HCT116 (cell line): ENCODE results near the gene MIS18A. TPM values are rescaled to one million over a fixed set of nuclear protein-coding genes. Genes with fewer than 3 reads are reported as not detected.

Source experiments
- ATAC-seq: fragments of 200-7000 bp; cut with Tn5 transposase; 2 replicates; pipeline ENCODE4 v1.9.1; 2020; ENCODE audit warnings: mild to moderate bottlenecking, moderate library complexity
- BruUV-seq: library from RNA; stranded (reverse); fragments of 400-500 nt; replicated peaks from 2 replicates; lab custom pipeline; 2021; lab: Mats Ljungman, UMichigan
- CTCF ChIA-PET: fragments of 300-600 bp; sonication (Branson Sonifier 250); formaldehyde crosslinking; loops from one replicate; lab custom pipeline; 2021; ENCODE audit warnings: antibody characterized with exemption; lab: Charles Lee
- POLR2A ChIA-PET: fragments of 300-600, 350-600 bp; sonication (Branson Sonifier 250); formaldehyde crosslinking; loops from one replicate; lab custom pipeline; 2021; ENCODE audit warnings: antibody characterized with exemption; lab: Charles Lee
- RAD21 ChIA-PET, 2 experiments: fragments of 300-600 bp; sonication (Branson Sonifier 250); formaldehyde crosslinking; loops; one replicate each; lab custom pipeline; 2023; ENCODE audit warnings: low total read pairs in 2 of 2; ENCODE audit not compliant: uncharacterized antibody in 2 of 2, unreplicated experiment in 2 of 2, low non-redundant PET in 1 of 2; lab: Charles Lee
- DNase-seq: peaks from one replicate; pipeline ENCODE4 v3.0.0-alpha.2; 2010; ENCODE audit warnings: low read depth, low spot score
- H2AFZ ChIP-seq: fragments of 200-600 bp; shearing (Covaris generic), sonication (generic); 2 replicates; pipeline ENCODE4 v1.6.1; 2017; ENCODE audit warnings: low read depth, mixed run types, mixed read lengths, antibody characterized with exemption, low read length; ENCODE audit not compliant: poor library complexity, severe bottlenecking
- H3K27ac ChIP-seq: 2 replicates; pipeline ENCODE4 v1.5.1; 2012; ENCODE audit warnings: low read depth, low read length
- H3K27me3 ChIP-seq: fragments of 200-600 bp; sonication (generic); 2 replicates; pipeline ENCODE4 v1.6.1; 2016; ENCODE audit warnings: mixed run types, low read length, mixed read lengths; ENCODE audit not compliant: insufficient read depth
- H3K36me3 ChIP-seq, 2 experiments: fragments of 200-500 bp in 1 of 2; fragments of 200-600 bp in 1 of 2; sonication (Bioruptor generic) in 1 of 2; sonication (generic) in 1 of 2; 2 replicates each; pipeline versions ENCODE4 v1.5.1 to v1.6.1; 2014 to 2016; ENCODE audit warnings: low read length in 2 of 2, inconsistent platforms in 1 of 2, mixed read lengths in 1 of 2, mixed run types in 1 of 2; ENCODE audit not compliant: insufficient read depth in 2 of 2, control insufficient read depth in 1 of 2
- H3K4me1 ChIP-seq, 2 experiments: fragments of 200-600 bp in 1 of 2; sonication (generic) in 1 of 2; 2 replicates each; pipeline versions ENCODE4 v1.5.1 to v1.6.1; 2012 to 2017; ENCODE audit warnings: low read length in 2 of 2, inconsistent platforms in 1 of 2, mild to moderate bottlenecking in 1 of 2, mixed read lengths in 1 of 2, mixed run types in 1 of 2, moderate library complexity in 1 of 2; ENCODE audit not compliant: insufficient read depth in 2 of 2, control insufficient read depth in 1 of 2
- H3K4me2 ChIP-seq: fragments of 200-600 bp; sonication (generic); 2 replicates; pipeline ENCODE4 v1.6.1; 2017; ENCODE audit warnings: mixed run types, low read length, mixed read lengths
- H3K4me3 ChIP-seq, 2 experiments: fragments of 200-600 bp in 1 of 2; sonication (generic) in 1 of 2; replicated peaks in 1 of 2; 2 replicates each; pipeline ENCODE4 v1.5.1; 2011 to 2016; ENCODE audit warnings: low read length in 2 of 2, control low read depth in 1 of 2, low read depth in 1 of 2, mild to moderate bottlenecking in 1 of 2, mixed read lengths in 1 of 2, mixed run types in 1 of 2
- H3K79me2 ChIP-seq: fragments of 200-600 bp; sonication (generic); 2 replicates; pipeline ENCODE4 v1.6.1; 2017; ENCODE audit warnings: mild to moderate bottlenecking, mixed run types, low read length, moderate library complexity, mixed read lengths; ENCODE audit not compliant: insufficient read depth
- H3K9ac ChIP-seq: fragments of 200-600 bp; sonication (generic); 2 replicates; pipeline ENCODE4 v1.6.1; 2016; ENCODE audit warnings: low read length, mixed read lengths
- H3K9me2 ChIP-seq: fragments of 200-600 bp; sonication (generic), shearing (Covaris generic); 2 replicates; pipeline ENCODE4 v1.6.1; 2017; ENCODE audit warnings: mixed run types, mild to moderate bottlenecking, moderate library complexity; ENCODE audit not compliant: insufficient read depth
- H3K9me3 ChIP-seq, 2 experiments: fragments of 200-500 bp in 1 of 2; fragments of 200-600 bp in 1 of 2; sonication (Bioruptor generic) in 1 of 2; sonication (generic) in 1 of 2; 2 replicates each; pipeline ENCODE4 v1.6.1; 2014 to 2017; ENCODE audit warnings: low read length in 2 of 2, mixed read lengths in 2 of 2, inconsistent platforms in 1 of 2, low read depth in 1 of 2, mild to moderate bottlenecking in 1 of 2, mixed run types in 1 of 2, moderate library complexity in 1 of 2; ENCODE audit not compliant: control insufficient read depth in 1 of 2, insufficient read depth in 1 of 2
- H4K20me1 ChIP-seq: fragments of 200-600 bp; sonication (generic), shearing (Covaris generic); 2 replicates; pipeline ENCODE4 v1.6.1; 2017; ENCODE audit warnings: mixed run types, mild to moderate bottlenecking, moderate library complexity; ENCODE audit not compliant: insufficient read depth
- CBX3 ChIP-seq: IDR thresholded peaks from 2 replicates; pipeline ENCODE4 v1.6.1; 2012; ENCODE audit warnings: low read depth
- CEBPB ChIP-seq: IDR thresholded peaks from 2 replicates; pipeline ENCODE4 v1.6.1; 2012; ENCODE audit warnings: low read depth
- CTCF ChIP-seq, 3 experiments: fragments of 200-600 bp in 1 of 3; sonication (generic) in 1 of 3; IDR thresholded peaks in 2 of 3; conservative IDR thresholded peaks in 1 of 3; 2 replicates each; pipeline ENCODE4 v1.5.1; 2012 to 2017; ENCODE audit warnings: low read depth in 2 of 3, low read length in 2 of 3, antibody characterized with exemption in 1 of 3, borderline replicate concordance in 1 of 3, control low read depth in 1 of 3, mild to moderate bottlenecking in 1 of 3, mixed read lengths in 1 of 3, mixed run types in 1 of 3, moderate library complexity in 1 of 3; ENCODE audit not compliant: insufficient read depth in 1 of 3
- POLR2A ChIP-seq: IDR thresholded peaks from 2 replicates; pipeline ENCODE4 v1.7.0; 2011; ENCODE audit warnings: borderline replicate concordance; ENCODE audit not compliant: insufficient read depth, insufficient read length; ENCODE audit errors: extremely low read depth
- RAD21 ChIP-seq: IDR thresholded peaks from 2 replicates; pipeline ENCODE4 v1.6.1; 2012; ENCODE audit warnings: low read depth, mild to moderate bottlenecking
- SIN3A ChIP-seq: IDR thresholded peaks from 2 replicates; pipeline ENCODE4 v1.6.1; 2012; ENCODE audit warnings: low read depth
- SP1 ChIP-seq: IDR thresholded peaks from 2 replicates; pipeline ENCODE4 v1.6.1; 2012; ENCODE audit warnings: low read depth
- TCF7L2 ChIP-seq: IDR thresholded peaks from 2 replicates; pipeline ENCODE4 v1.7.0; 2011; ENCODE audit warnings: borderline replicate concordance, inconsistent platforms; ENCODE audit not compliant: insufficient read depth, insufficient read length; ENCODE audit errors: extremely low read depth
- intact Hi-C: fragments of 100-400 bp; cut with micrococcal nuclease; formaldehyde crosslinking; loops from 2 replicates; pipeline ENCODE4 v1.10.0; 2022
- total RNA-seq: library from RNA; stranded (reverse); gene quantifications from one replicate; pipeline ENCODE4 v1.2.1, GENCODE V29; 2021; ENCODE audit not compliant: unreplicated experiment

Gene MIS18A
- total RNA-seq, 1 experiment from 2014 or later: 30.0 TPM

GRCh38 chr21:32298658-32299081, 19.8 kb upstream of the MIS18A start, which contains the start of gene MRAP:
TSS of gene MRAP (plus strand) at chr21:32298855. CDS start at chr21:32298972, 117 bp downstream.
- no peak for ATAC-seq

More at GRCh38 chr21:32298658-32299081, 19.8 kb upstream of the MIS18A start, which contains the start of gene MRAP:
- H3K4me3 ChIP-seq: no peak within 1 kb of the TSS
- intact Hi-C loops: no loop called here
- RAD21 ChIA-PET: no interaction called here
- TF ChIP-seq CTCF (IDR thresholded peaks at IDR 0.05 in 2 of 3, conservative IDR thresholded peaks at IDR 0.05 in 1 of 3; ENCODE audit: borderline replicate concordance in 1 of 3, insufficient read depth in 1 of 3, low read depth in 2 of 3, low read length in 2 of 3): no peak
- TF ChIP-seq POLR2A: no peak
- TF ChIP-seq SIN3A: no peak
- TF ChIP-seq SP1: no peak
- no peak for TF ChIP-seq TCF7L2
- TF ChIP-seq RAD21: no peak
- no peak for TF ChIP-seq CBX3
- no peak for TF ChIP-seq CEBPB
- TF ChIP-seq, all 23 proteins: peak for 0
- Histone ChIP-seq H3K4me2 (no peak within 1 kb of the TSS), H3K27me3 (no peaks in the 10 kb centered on the region), H2AFZ (no peak within 1 kb of the TSS), H3K9me2 (no peaks in the 10 kb centered on the region), H3K36me3 (peaks cover 0 to 10% of the 10 kb centered on the region in 2 experiments; a peak in 2 of 4 replicates), H4K20me1 (no peaks in the 10 kb centered on the region), H3K27ac (no peak within 1 kb of the TSS), H3K79me2 (no peaks in the 10 kb centered on the region), H3K9ac (no peak within 1 kb of the TSS), H3K4me1 (no peaks in the 10 kb centered on the region), H3K9me3 (no peaks in the 10 kb centered on the region)
- ChIA-PET CTCF (no interaction called here), POLR2A (no interaction called here)
- DNase-seq: no peak
- no TSS peak for BruUV-seq
